ENCODE results near the gene C10orf67.

GRCh38 chr10:23293145-23293724, 51.4 kb downstream of the C10orf67 start:
- TF ChIP-seq POLR2AphosphoS5 (IDR thresholded peaks at IDR 0.05; ENCODE audit: insufficient read depth in 1 of 2, low read depth in 1 of 2) (no peak), CTCF (IDR thresholded peaks at IDR 0.05) (no peak), POLR2A (IDR thresholded peaks at IDR 0.05) (no peak)
